WTC11 (cell line): ENCODE data around the gene LARP1B. TPM values are rescaled to one million over a fixed set of nuclear protein-coding genes. Genes with fewer than 3 reads are reported as not detected.
"Not testable (repeated sequence)": the region's sequence is repeated elsewhere in the genome, so short reads cannot be mapped to it uniquely, and the experiment has no call there.

ENCODE experiments used
- ATAC-seq: fragments of 200-7000 bp; cut with Tn5 transposase; 2 replicates; pipeline ENCODE4 v1.10.0; 2021; ENCODE audit warnings: mild to moderate bottlenecking, moderate library complexity
- CTCF ChIA-PET: fragments of 300-600 bp; sonication (Branson Sonifier 250); formaldehyde crosslinking; loops from one replicate; lab custom pipeline; 2021; ENCODE audit warnings: antibody characterized with exemption; lab: Charles Lee
- POLR2A ChIA-PET: fragments of 350-600 bp; sonication (Branson Sonifier 250); formaldehyde crosslinking; loops from one replicate; lab custom pipeline; 2021; ENCODE audit warnings: antibody characterized with exemption; lab: Charles Lee
- DNase-seq: peaks from one replicate; pipeline ENCODE4 v3.0.0; 2021; ENCODE audit warnings: low spot score
- H3K27ac Mint-ChIP-seq: 2 replicates; pipeline ENCODE4 v1.8.0; 2021; ENCODE audit warnings: mixed read lengths
- H3K27me3 Mint-ChIP-seq: 2 replicates; pipeline ENCODE4 v1.8.0; 2021; ENCODE audit warnings: low read depth, mild to moderate bottlenecking, moderate library complexity, mixed read lengths
- H3K36me3 Mint-ChIP-seq: 2 replicates; pipeline ENCODE4 v1.8.0; 2021; ENCODE audit warnings: mixed read lengths
- H3K4me1 Mint-ChIP-seq: 2 replicates; pipeline ENCODE4 v1.8.0; 2022; ENCODE audit warnings: mixed read lengths
- H3K4me3 Mint-ChIP-seq: 2 replicates; pipeline ENCODE4 v1.8.0; 2021; ENCODE audit warnings: mild to moderate bottlenecking, moderate library complexity, mixed read lengths
- H3K9me3 Mint-ChIP-seq: 2 replicates; pipeline ENCODE4 v1.8.0; 2021; ENCODE audit warnings: mixed read lengths
- GTF2I ChIP-seq: fragments of 250-450 bp; sonication (Bioruptor Pico); conservative IDR thresholded peaks from 2 replicates; pipeline ENCODE4 v1.4.0; 2021; ENCODE audit warnings: mild to moderate bottlenecking
- HMGA2 ChIP-seq: fragments of 250-450 bp; sonication (Bioruptor Pico); IDR thresholded peaks from 2 replicates; pipeline ENCODE4 v1.4.0; 2021; ENCODE audit warnings: mild to moderate bottlenecking, moderate library complexity
- NFYB ChIP-seq: sonication (generic); formaldehyde crosslinking; conservative IDR thresholded peaks from 2 replicates; pipeline ENCODE4 v1.8.0; 2022; ENCODE audit warnings: low read depth, missing genetic modification reagents
- PRDM15 ChIP-seq: sonication (generic); formaldehyde crosslinking; IDR thresholded peaks from 2 replicates; pipeline ENCODE4 v1.8.0; 2022; ENCODE audit warnings: missing genetic modification reagents
- PRRX2 ChIP-seq: fragments of 250-450 bp; sonication (Bioruptor Pico); IDR thresholded peaks from 2 replicates; pipeline ENCODE4 v1.8.0; 2021; ENCODE audit warnings: mild to moderate bottlenecking
- ZNF232 ChIP-seq: sonication (generic); formaldehyde crosslinking; IDR thresholded peaks from 2 replicates; pipeline ENCODE4 v1.8.0; 2022; ENCODE audit warnings: mild to moderate bottlenecking, missing genetic modification reagents
- total RNA-seq: library from RNA; stranded (reverse); gene quantifications from 3 replicates; pipeline ENCODE4 v1.2.3, GENCODE V29; 2021

LARP1B gene
- total RNA-seq, 1 experiment from 2014 or later = 35.6 TPM

DNA sequence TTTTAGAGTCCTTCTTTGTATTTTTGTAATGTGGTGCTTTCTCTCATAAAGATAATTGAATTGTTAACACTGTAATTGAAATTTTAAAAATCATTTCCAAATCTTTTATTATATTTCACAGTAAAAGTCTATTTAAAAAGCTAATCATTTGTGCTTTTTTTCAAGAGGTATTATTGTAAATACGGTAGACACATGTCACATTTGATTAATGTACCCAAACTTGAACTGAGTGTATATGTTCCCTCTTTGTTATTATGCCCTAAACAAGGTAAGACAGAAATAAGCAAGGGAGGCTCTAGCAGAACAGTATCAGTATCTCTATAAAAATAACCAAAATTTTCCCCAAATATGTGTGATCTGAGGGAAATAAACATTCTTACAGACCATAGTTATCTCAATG lies 21.5 kb upstream of the LARP1B start (continued):
- TF ChIP-seq ZNF232 (CRISPR knock-in tag) = no peak
- TF ChIP-seq PRRX2 (CRISPR knock-in tag) = no peak
- TF ChIP-seq PRDM15 (CRISPR knock-in tag) = no peak

DNA sequence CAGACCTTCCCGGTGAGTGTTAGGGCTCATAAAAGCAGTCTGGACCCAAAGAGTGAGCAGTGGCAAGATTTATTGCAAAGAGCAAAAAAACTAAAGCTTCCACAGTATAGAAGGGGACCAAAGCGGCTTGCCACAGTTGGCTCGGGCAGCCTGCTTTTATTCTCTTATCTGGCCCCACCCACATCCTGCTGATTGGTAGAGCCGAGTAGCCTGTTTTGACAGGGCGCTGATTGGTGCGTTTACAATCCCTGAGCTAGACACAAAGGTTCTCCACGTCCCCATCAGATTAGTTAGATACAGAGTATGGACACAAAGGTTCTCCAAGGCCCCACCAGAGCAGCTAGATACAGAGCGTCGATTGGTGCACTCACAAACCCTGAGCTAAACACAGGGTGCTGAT lies 14.1 kb upstream of the LARP1B start:
- CTCF ChIA-PET, H3K4me1 Mint-ChIP-seq: not testable (repeated sequence)

GRCh38 chr4:128047514-128047913 lies 13.6 kb upstream of the LARP1B start:
- H3K27ac Mint-ChIP-seq, H3K27me3 Mint-ChIP-seq, DNase-seq, H3K36me3 Mint-ChIP-seq, H3K4me3 Mint-ChIP-seq, ATAC-seq, H3K4me1 Mint-ChIP-seq, H3K9me3 Mint-ChIP-seq, CTCF ChIA-PET: not testable (repeated sequence)
- POLR2A ChIA-PET = interaction anchor here (0.8 kb wide), 1 partner anchor 82 kb away, joined by 3 read pairs; the partner anchor contains the start of gene ABHD18

More for the DNA sequence above, 14.1 kb upstream of the LARP1B start:
- not testable (repeated sequence) for H3K36me3 Mint-ChIP-seq, H3K4me3 Mint-ChIP-seq, H3K27me3 Mint-ChIP-seq, DNase-seq, H3K9me3 Mint-ChIP-seq, H3K27ac Mint-ChIP-seq, ATAC-seq
- peak; percentile 22; the same call in 1 of the 2 replicates for TF ChIP-seq NFYB (CRISPR knock-in tag)
- POLR2A ChIA-PET = interaction anchor here (0.8 to 1.1 kb wide), 2 partner anchors 13 to 82 kb away, joined by 3 read pairs; partner anchors contain the start of gene ABHD18

GRCh38 chr4:128051229-128051628 lies 9.9 kb upstream of the LARP1B start:
- CTCF ChIA-PET = interaction anchor here (0.6 to 3.1 kb wide), 25 partner anchors 10 to 445 kb away, joined by 3 to 35 read pairs (median 3); partner anchors contain the start of genes ABHD18, HSPA4L, LARP1B and MFSD8
- not testable (repeated sequence) for H3K4me3 Mint-ChIP-seq, H3K27ac Mint-ChIP-seq

GRCh38 chr4:128054907-128055306 lies 6.2 kb upstream of the LARP1B start:
- DNase-seq (peak; percentile 33), ATAC-seq (peak; percentile 43)
- not testable (repeated sequence) for H3K27me3 Mint-ChIP-seq, H3K36me3 Mint-ChIP-seq, H3K9me3 Mint-ChIP-seq
- TF ChIP-seq GTF2I (CRISPR knock-in tag) = peak; percentile 70; the same call in 1 of the 2 replicates
- peak overlapping the region; percentile 52 for H3K4me3 Mint-ChIP-seq
- CTCF ChIA-PET = interaction anchor here (1.0 to 1.3 kb wide), 2 partner anchors 14 to 174 kb away, joined by 3 to 5 read pairs; no protein-coding TSS in a partner anchor
- peaks cover 27% of the 10 kb centered on the region for H3K4me1 Mint-ChIP-seq
- H3K27ac Mint-ChIP-seq = peak overlapping the region; percentile 99
- POLR2A ChIA-PET = interaction anchor here (0.6 to 0.7 kb wide), 2 partner anchors 21 to 90 kb away, joined by 5 to 6 read pairs; partner anchors contain the start of genes ABHD18 and MFSD8

More at GRCh38 chr4:128051229-128051628, 9.9 kb upstream of the LARP1B start:
- DNase-seq = peak; percentile 48
- H3K4me1 Mint-ChIP-seq = peaks cover 20% of the 10 kb centered on the region
- H3K36me3 Mint-ChIP-seq, H3K27me3 Mint-ChIP-seq, ATAC-seq, H3K9me3 Mint-ChIP-seq: not testable (repeated sequence)
- POLR2A ChIA-PET = interaction anchor here (0.7 to 1.8 kb wide), 5 partner anchors 10 to 464 kb away, joined by 4 to 19 read pairs (median 6); partner anchors contain the start of genes ABHD18, LARP1B, MFSD8 and PLK4

- peak; percentile 78 for ATAC-seq
- not testable (repeated sequence) for DNase-seq, H3K9me3 Mint-ChIP-seq, H3K27me3 Mint-ChIP-seq, H3K36me3 Mint-ChIP-seq
- TF ChIP-seq HMGA2 (CRISPR knock-in tag) = peak; percentile 42; the same call in 1 of the 2 replicates
- CTCF ChIA-PET = interaction anchor here (0.7 to 1.3 kb wide), 4 partner anchors 13 to 174 kb away, joined by 3 to 5 read pairs (median 3); partner anchors contain the start of genes ABHD18 and MFSD8
- Mint-ChIP-seq H3K4me1 (peaks cover 32% of the 10 kb centered on the region), H3K27ac (peak overlapping the region; percentile 99), H3K4me3 (peak overlapping the region; percentile 52)
- POLR2A ChIA-PET = interaction anchor here (0.6 to 1.2 kb wide), 4 partner anchors 21 to 174 kb away, joined by 3 to 6 read pairs (median 4); partner anchors contain the start of genes ABHD18, MFSD8 and PLK4
Observed at GRCh38 chr4:128055441-128056206, 5.5 kb upstream of the LARP1B start.
